Endothelial cell of umbilical vein (primary cell): ENCODE measurements around the gene EDN1.

Experiments
- EZH2 ChIP-seq: IDR thresholded peaks from 2 replicates; pipeline ENCODE4 v1.6.1; 2012; ENCODE audit warnings: borderline replicate concordance, low read depth, mild to moderate bottlenecking, moderate library complexity, low read length, inconsistent platforms; ENCODE audit not compliant: severe bottlenecking
- GATA2 ChIP-seq: IDR thresholded peaks from 2 replicates; pipeline ENCODE4 v1.7.0; 2011; ENCODE audit warnings: low read depth, mild to moderate bottlenecking, moderate library complexity, mixed read lengths, low read length; ENCODE audit not compliant: insufficient read length, insufficient read depth
- POLR2A ChIP-seq: IDR thresholded peaks from 2 replicates; pipeline ENCODE4 v1.6.1; 2012; ENCODE audit warnings: low read depth, mild to moderate bottlenecking, control low read depth, low read length
- POLR2AphosphoS5 ChIP-seq: IDR thresholded peaks from 2 replicates; pipeline ENCODE4 v1.6.1; 2012; ENCODE audit warnings: low read depth, mild to moderate bottlenecking, control low read depth, low read length, moderate library complexity; ENCODE audit not compliant: insufficient read depth
- TF ChIP-seq, protein P1 (sequence below), 2 donors: IDR thresholded peaks; 1 replicate in 1 of 2; 2 replicates in 1 of 2; pipeline ENCODE4 v1.5.1; 2011; ENCODE audit warnings: low read length in 2 of 2, mild to moderate bottlenecking in 2 of 2, moderate library complexity in 2 of 2, control low read depth in 1 of 2, inconsistent platforms in 1 of 2, low read depth in 1 of 2; ENCODE audit not compliant: insufficient read depth in 1 of 2; ENCODE audit errors: extremely low read depth in 1 of 2

DNA sequence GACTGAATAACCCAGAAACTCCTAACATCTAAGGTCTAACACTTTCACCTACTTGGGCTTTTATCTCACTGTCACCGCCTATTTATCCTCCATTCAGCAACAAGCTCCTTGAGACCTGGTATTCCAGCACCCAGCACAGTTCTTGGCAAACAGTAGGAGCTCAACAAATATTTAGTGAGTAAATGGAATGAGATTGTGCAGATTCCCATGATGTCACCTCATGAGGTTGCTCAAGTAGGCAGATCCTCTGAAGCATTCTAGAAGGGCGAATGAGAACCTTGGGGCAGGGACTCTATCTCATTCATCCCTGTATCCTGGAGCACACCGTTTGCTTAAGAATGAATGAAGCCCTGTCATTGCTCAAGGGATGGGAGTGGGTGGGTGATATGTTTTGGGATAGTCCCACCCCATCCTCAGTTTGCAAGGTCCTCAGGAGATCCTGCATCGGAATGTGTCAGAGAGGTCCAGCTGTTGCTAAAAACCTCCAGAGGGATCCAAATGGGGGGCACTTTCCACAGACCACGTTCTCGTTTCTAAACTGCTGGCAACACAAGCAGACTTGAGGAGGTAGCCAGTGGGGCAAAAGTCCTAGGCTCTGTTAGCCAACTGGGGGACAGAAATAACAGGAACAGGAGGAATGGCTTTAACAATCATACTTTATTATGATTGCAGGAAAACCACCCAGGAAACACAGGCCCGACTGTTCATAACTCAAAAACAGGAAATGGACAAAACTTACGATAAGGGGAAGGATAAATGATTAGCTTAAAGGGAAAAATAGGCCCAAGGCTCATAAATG lies 42.0 kb downstream of the EDN1 start:
- no peak for TF ChIP-seq POLR2AphosphoS5
- TF ChIP-seq POLR2A, result no peak
- TF ChIP-seq, protein P1, sequence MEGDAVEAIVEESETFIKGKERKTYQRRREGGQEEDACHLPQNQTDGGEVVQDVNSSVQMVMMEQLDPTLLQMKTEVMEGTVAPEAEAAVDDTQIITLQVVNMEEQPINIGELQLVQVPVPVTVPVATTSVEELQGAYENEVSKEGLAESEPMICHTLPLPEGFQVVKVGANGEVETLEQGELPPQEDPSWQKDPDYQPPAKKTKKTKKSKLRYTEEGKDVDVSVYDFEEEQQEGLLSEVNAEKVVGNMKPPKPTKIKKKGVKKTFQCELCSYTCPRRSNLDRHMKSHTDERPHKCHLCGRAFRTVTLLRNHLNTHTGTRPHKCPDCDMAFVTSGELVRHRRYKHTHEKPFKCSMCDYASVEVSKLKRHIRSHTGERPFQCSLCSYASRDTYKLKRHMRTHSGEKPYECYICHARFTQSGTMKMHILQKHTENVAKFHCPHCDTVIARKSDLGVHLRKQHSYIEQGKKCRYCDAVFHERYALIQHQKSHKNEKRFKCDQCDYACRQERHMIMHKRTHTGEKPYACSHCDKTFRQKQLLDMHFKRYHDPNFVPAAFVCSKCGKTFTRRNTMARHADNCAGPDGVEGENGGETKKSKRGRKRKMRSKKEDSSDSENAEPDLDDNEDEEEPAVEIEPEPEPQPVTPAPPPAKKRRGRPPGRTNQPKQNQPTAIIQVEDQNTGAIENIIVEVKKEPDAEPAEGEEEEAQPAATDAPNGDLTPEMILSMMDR (IDR thresholded peaks at IDR 0.05; ENCODE audit: extremely low read depth in 1 of 2, insufficient read depth in 1 of 2, low read depth in 1 of 2, low read length in 2 of 2), result no peak
- TF ChIP-seq GATA2, result no peak
- TF ChIP-seq EZH2, result no peak
